Measurements from ENCODE around the gene SLC28A3.

SLC28A3 gene

GRCh38 chr9:84305497-84306131, 34.9 kb downstream of the SLC28A3 start:
- TF ChIP-seq CTCF (IDR thresholded peaks at IDR 0.05; ENCODE audit: low read depth, low read length), result no peak
- H3K4me3 ChIP-seq (ENCODE audit: low read depth, low read length), result no peak overlapping the region
- in situ Hi-C loops (cut with HindIII; ENCODE audit: low sequenced_read_pairs), result no loop called here
- no peak for DNase-seq (ENCODE audit: low read depth, low spot score)

- TF ChIP-seq CTCF (IDR thresholded peaks at IDR 0.05; ENCODE audit: low read depth, low read length), result no peak
- peak; percentile 24 for DNase-seq (ENCODE audit: low read depth, low spot score)
- no peak overlapping the region for H3K4me3 ChIP-seq (ENCODE audit: low read depth, low read length)
- in situ Hi-C loops (cut with HindIII; ENCODE audit: low sequenced_read_pairs), result no loop called here
Measured at GRCh38 chr9:84304166-84304565, 36.4 kb downstream of the SLC28A3 start.

- no peak overlapping the region for H3K4me3 ChIP-seq (ENCODE audit: low read depth, low read length)
- in situ Hi-C loops (cut with HindIII; ENCODE audit: low sequenced_read_pairs), result no loop called here
- no peak for DNase-seq (ENCODE audit: low read depth, low spot score)
- TF ChIP-seq CTCF (IDR thresholded peaks at IDR 0.05; ENCODE audit: low read depth, low read length), result no peak
Measured at GRCh38 chr9:84303061-84303460, 37.5 kb downstream of the SLC28A3 start.

- in situ Hi-C loops (cut with HindIII; ENCODE audit: low sequenced_read_pairs), result no loop called here
- TF ChIP-seq CTCF (IDR thresholded peaks at IDR 0.05; ENCODE audit: low read depth, low read length), result no peak
- peak; percentile 48 for DNase-seq (ENCODE audit: low read depth, low spot score)
- no peak overlapping the region for H3K4me3 ChIP-seq (ENCODE audit: low read depth, low read length)
Measured at GRCh38 chr9:84301851-84302250, 38.7 kb downstream of the SLC28A3 start.

- in situ Hi-C loops (cut with HindIII; ENCODE audit: low sequenced_read_pairs), result no loop called here
- H3K4me3 ChIP-seq (ENCODE audit: low read depth, low read length), result no peak overlapping the region
- peak; percentile 34 for DNase-seq (ENCODE audit: low read depth, low spot score)
Measured at GRCh38 chr9:84300271-84300670, 40.3 kb downstream of the SLC28A3 start.

GRCh38 chr9:84297162-84297821, 43.3 kb downstream of the SLC28A3 start:
- TF ChIP-seq CTCF (IDR thresholded peaks at IDR 0.05; ENCODE audit: low read depth, low read length), result no peak
- H3K4me3 ChIP-seq (ENCODE audit: low read depth, low read length), result no peak overlapping the region
- in situ Hi-C loops (cut with HindIII; ENCODE audit: low sequenced_read_pairs), result no loop called here
- peak; percentile 62 for DNase-seq (ENCODE audit: low read depth, low spot score)

More at GRCh38 chr9:84300271-84300670, 40.3 kb downstream of the SLC28A3 start:
- TF ChIP-seq CTCF (IDR thresholded peaks at IDR 0.05; ENCODE audit: low read depth, low read length), result no peak

Data from astrocyte of the spinal cord (primary cell).